ENCODE results near the gene CRYGS.

DNA sequence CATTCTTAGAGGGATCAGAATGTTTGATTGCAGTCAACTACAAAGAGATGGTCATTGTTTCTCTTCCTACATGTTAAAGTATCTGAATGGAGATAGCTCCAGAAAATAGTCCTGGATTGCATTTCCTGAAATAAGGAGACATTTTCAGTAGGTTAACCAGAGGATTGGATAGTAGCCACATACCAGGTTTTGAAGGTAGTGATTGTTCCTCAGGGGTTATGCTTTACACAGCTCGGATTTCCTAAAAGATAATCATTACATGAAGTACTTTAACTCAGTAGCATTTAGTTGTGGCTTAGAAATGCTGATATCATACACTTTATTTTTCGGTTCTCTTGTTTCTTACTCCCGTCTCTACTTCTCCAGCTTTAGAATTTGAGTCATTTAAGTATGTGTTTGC, 36.6 kb upstream of the CRYGS start:
- TF ChIP-seq SMAD3 (CRISPR knock-in tag; conservative IDR thresholded peaks at IDR 0.05): no peak
- no peak for TF ChIP-seq MYNN (IDR thresholded peaks at IDR 0.05)
- no peak for TF ChIP-seq MYNN (CRISPR knock-in tag; IDR thresholded peaks at IDR 0.05)
- TF ChIP-seq, protein P1, sequence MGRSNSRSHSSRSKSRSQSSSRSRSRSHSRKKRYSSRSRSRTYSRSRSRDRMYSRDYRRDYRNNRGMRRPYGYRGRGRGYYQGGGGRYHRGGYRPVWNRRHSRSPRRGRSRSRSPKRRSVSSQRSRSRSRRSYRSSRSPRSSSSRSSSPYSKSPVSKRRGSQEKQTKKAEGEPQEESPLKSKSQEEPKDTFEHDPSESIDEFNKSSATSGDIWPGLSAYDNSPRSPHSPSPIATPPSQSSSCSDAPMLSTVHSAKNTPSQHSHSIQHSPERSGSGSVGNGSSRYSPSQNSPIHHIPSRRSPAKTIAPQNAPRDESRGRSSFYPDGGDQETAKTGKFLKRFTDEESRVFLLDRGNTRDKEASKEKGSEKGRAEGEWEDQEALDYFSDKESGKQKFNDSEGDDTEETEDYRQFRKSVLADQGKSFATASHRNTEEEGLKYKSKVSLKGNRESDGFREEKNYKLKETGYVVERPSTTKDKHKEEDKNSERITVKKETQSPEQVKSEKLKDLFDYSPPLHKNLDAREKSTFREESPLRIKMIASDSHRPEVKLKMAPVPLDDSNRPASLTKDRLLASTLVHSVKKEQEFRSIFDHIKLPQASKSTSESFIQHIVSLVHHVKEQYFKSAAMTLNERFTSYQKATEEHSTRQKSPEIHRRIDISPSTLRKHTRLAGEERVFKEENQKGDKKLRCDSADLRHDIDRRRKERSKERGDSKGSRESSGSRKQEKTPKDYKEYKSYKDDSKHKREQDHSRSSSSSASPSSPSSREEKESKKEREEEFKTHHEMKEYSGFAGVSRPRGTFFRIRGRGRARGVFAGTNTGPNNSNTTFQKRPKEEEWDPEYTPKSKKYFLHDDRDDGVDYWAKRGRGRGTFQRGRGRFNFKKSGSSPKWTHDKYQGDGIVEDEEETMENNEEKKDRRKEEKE (IDR thresholded peaks at IDR 0.05; ENCODE audit: borderline replicate concordance in 1 of 2, control insufficient read depth in 1 of 2, low read depth in 2 of 2, low read length in 1 of 2): no peak
- no peak for TF ChIP-seq ZNF41 (CRISPR knock-in tag; conservative IDR thresholded peaks at IDR 0.05)
